Hypothalamus (tissue), 51 donors: ENCODE measurements around the gene SLC12A8.
A peak's percentile ranks its signal among the peaks of the same experiment; 100 is the strongest.

Experiments
- DNase-seq, 51 donors: peaks; one replicate each; lab custom pipeline; 2025; lab: John Stamatoyannopoulos, UW

SLC12A8 gene

DNA sequence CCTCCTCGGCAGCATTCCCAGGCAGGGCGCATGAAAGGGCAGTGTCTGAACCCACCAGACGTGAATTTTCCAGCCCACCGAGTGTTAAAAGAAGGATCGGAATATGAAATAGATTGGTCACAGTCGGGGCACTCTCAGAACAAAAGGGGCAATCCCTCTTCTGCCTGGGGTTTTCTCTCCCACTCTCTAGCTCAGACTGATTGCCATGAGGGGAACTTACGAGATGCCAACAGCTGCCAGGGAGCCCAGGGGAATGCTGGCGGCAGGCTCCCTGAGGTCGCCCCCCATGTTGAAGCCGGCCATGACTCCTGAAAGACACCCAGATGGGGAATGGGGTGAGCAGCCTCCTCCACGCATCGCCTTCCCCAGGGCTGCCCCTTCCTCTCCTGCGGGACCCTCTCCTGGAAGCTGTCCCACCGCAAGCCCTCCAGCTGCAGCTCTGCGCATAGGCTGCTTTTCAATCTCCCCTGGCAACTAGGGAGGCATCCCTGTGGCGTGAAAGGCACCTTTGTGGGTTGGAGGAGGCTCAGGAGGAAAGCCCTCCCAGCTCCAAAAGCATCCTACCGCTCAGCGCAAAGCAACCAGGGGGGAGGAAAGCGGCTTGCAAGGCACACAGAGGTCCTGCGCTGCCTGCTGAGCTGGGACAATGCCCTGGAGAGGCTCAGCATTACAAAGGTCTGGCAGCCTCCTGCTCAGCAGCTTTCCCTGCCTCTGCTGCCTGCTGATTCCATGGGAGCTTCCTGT is 92.0 kb downstream of the SLC12A8 start:
- peak in 34 of 51 donors; percentile 15 to 87 (median 50) for DNase-seq

DNA sequence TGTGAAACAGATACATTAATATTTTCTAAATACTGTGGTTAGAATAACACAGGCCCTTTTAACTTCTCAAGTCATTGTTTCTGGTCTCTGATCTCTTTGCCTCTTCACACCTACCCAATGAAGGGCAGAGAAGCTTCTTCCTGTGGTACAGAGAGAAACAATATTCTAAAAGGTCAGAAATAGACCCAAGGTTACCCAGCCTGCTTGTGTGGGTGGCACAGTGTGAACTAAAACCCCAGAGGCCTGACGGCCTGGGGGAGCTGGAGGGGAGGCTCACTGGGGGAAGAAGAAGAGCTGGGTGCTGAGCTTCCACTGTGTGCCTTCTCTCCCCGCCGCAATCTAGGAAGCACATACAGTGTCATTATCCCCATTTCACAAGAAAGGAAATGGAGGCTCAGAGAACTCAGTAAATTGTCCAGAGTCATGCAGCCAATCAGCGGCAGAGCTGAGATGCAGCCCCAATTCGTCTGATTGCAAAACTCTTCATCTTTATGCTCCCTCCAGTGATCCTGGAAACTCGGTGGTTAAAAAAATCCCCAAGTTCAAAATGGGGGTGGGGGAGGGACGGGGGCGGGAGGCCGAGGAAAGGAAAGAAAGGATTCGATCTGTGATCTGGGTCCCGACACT is 92.7 kb downstream of the SLC12A8 start:
- peak in 1 of 51 donors; percentile 66 for DNase-seq

DNA sequence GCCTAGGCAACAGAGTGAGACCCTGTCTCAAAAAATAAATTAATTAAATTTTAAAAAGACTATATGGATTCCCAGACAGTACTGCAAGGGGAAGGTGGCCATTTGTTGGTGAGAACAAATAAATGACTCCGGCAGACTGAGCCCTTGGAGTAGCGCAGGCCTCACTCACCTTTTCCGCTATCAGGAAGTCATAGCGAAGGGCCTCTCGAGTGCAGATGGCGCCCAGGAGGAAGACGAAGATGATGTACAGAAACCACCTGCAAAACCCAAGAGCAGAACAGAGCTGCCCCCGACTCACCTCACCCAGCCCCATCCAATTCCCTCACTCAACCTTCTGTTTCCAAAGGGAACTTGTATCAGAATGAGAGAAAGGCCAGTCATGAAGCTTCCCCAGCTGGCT is 93.9 kb downstream of the SLC12A8 start:
- DNase-seq: no peak

- no peak for DNase-seq
Measured at GRCh38 chr3:125117631-125118191, 94.8 kb downstream of the SLC12A8 start.

DNA sequence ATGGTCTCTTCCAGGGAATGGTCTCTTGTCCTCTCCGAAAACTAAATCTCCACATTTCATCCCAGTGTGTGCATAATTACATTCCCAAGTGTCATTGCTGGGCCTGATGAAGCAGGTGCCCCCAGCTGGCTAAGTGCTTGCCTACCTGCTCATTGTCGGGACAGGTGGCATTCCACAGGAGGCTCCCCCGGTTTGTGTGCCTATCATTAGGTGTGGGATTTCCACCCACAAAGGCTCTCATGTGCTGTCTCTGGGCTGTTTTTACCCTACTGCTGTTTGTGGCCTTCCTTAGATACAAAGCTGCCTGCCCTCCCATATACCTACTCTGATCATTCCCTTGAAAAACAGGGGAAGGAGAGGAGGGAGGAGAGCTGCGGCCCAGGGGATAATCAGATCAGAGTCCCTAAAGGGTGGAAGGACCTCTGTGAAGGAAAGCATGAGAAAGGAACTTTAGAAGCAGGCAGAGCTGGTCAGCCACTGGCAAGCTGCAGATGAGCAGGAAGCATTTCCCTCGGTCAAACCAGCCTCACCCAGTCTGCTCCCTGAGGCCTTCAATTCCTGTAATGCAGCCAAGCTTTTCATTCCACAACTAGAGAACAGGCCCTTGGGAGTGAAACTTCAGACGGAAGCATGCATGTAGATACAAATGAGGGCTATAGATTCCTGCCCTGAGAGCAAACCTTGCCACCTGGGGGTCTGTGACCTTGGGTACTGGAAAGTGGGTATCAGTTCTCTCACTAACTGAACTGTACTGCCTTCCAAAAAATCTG is 96.1 kb downstream of the SLC12A8 start:
- DNase-seq: no peak

GRCh38 chr3:125115640-125116039 is 96.9 kb downstream of the SLC12A8 start:
- DNase-seq: no peak

GRCh38 chr3:125112981-125113380 is 99.6 kb downstream of the SLC12A8 start:
- DNase-seq: no peak

DNA sequence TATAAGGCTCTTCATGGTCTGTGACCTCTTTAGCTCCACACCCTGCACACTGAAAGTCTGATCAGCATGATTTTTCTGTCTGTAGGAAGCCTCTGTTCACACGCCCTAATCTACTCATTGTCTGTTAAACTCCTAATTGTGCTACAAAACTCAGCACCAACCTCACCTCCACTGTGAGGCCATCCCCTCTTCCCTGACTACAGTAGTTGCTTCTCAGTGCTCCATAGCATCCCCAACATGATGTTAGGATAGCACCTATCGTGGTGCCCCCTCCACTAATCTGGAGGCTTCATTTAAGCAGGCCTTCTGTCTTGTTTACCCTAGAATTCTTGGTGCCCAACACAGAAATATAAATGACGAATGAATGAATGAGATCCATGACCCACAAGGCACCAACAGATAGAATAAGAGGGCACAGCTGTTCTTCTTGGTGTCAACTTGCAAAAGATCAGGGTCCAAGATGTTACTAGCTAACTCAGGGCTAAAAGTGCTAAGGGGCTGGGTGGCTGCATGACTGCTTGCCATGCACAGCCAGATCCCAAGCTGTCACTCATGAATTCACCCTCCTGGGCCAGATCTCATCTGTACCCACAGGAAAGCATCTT is 101.6 kb downstream of the SLC12A8 start:
- no peak for DNase-seq

GRCh38 chr3:125110016-125110875 is 102.3 kb downstream of the SLC12A8 start:
- DNase-seq: no peak

DNA sequence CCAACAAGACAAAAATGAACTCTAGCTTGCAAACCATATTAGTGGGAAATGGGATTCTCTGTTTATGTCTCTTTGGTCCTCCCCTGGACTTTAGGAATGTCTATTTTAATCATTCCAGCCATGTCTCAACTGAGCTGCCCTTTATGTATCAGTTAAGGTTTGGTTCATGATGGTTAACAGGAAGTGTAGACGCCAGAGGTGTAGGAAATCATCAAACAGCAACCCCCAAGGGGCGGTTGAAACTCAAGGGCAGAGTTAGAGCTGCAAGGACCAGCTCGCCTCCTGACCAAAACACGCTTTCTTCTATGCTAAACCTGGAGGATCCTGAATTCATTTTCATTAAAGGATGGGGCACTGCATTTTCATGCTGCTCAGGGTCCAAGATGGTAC is 103.0 kb downstream of the SLC12A8 start:
- DNase-seq: no peak

GRCh38 chr3:125108833-125109535 is 103.6 kb downstream of the SLC12A8 start:
- DNase-seq: no peak

DNA sequence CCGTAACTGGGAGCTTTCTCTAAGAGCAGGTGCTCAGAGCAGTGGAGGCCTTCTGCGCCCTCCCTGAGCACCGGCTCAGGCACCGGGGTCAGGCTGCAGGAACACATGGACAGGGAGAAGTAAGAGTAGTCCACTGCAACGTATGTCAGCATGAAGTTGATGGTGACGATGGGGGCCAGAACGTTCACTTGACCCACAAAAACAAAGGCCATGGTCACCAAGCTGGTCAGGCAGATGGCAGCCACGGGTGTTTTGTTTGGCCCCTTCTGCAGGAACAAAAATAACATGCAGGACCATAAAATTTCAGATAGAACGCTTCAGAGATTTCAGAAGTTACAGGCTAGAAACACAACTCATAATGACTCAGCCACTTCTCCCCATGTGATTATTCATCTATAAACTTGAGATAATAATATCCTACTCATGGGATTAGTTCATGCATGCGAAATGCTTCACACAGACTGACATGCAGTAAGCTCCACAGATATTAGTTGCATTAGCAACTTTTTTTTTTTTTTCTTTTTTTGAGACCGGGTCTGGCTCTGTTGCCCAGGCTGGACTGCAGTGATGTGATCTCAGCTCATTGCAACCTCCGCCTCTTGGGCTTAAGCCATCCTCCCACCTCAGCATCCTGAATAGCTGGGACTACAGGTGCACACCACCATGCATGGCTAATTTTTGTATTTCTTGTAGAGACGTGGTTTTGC is 104.5 kb downstream of the SLC12A8 start:
- no peak for DNase-seq

DNA sequence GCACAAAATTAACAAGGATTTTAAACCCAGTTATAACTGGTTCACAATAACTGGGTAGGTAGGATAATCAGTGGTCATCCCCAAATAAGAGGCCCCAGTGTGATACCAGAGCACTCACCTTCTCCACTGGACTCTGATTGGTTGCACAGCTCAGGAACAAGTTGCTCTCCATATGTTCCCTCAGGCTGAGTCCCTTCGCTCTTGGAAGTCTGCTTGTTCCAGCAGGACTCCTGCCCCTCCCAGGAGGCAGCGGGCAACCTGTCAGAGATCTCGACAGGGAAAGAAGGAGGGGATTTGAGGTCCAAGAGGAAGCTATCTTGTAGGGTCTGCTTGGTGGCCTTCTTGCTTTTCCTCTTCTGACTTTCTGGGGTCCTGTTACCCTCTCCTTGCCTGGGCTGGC is 105.2 kb downstream of the SLC12A8 start:
- no peak for DNase-seq

DNA sequence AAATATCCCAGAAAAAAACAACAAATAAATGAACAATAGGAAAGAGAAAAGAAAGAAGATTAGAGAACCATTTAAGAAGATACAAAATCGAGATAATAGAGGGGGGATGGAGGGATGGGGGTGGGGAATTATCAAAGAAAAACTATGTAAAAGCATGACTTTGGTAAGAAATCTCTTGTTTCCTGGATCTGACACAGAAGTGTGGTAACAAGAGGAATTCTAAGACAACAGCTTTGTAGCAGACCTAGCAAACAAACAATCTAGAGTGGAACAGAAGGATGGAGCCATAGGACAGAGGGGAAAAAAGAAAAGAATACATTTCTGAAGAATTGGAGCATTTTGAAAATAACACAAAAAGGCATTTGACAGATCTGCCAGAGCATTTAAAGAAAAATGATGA is 107.4 kb downstream of the SLC12A8 start:
- no peak for DNase-seq

- DNase-seq: no peak
Measured at GRCh38 chr3:125104639-125105038, 107.9 kb downstream of the SLC12A8 start.

- DNase-seq: no peak
Measured at GRCh38 chr3:125103406-125103805, 109.1 kb downstream of the SLC12A8 start.

DNA sequence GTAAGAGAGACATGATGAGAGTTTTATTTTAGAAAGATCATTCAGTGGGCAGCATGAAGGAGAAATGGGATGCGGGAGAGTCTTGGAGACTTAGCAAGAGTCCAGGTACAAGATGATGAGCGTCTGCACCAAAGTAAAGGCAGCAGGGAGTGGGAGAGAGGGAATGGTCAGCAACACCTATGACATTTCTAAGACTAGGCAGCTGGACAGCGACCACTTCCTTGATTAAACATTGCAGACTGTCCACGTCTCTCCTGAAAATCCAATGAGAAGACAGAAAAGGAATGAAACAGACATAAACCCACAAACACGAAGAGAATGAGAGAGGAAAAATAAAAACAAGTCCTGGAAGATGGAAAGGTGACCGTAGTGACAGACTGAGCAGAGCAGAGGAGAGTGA is 110.1 kb downstream of the SLC12A8 start:
- no peak for DNase-seq

GRCh38 chr3:125098611-125099291 is 113.8 kb downstream of the SLC12A8 start:
- DNase-seq: no peak
